NCI-H345 (cell line): ENCODE data around the gene TIAM1.

Experiments used
- DNase-seq: peaks from one replicate; lab custom pipeline; 2025; lab: John Stamatoyannopoulos, UW

TIAM1 gene

GRCh38 chr21:31343680-31344480, at the start of gene TIAM1:
Gene TIAM1, minus strand, starts transcription at chr21:31344261. Its CDS starts 77,289 bp downstream, at chr21:31266972.
- no peak for DNase-seq

DNA sequence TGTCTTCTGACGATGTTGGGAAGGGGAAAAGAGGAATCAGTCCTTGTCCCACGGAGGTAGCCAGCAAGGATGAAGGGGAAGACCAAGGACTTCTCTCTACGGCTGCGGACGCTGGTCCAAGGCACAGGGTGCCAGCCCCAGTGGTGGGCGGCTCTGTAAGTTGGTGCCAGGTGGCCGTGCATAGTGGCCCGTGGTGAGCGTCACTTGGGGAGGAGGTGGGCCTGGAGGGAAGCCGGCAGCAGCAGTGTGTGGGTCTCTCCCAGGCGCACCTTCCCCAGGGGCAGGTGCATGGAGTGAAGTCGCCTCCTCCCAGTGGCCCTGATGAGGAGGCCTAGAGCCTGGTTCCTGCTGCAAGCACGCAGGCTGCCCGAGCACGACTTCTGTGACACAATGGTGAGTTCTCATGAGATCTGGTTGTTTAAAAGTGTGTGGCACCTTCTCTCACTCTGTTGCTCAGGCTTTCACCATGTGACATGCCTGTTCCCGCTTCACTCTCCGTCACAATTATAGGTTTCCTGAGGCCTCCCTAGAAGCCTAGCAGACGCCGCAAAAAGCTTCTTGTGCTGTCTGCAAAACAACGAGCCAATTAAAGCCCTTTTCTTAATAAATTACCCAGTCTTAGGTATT, 43.6 kb upstream of the TIAM1 start:
- DNase-seq: no peak

GRCh38 chr21:31386006-31386405, 41.9 kb upstream of the TIAM1 start:
- DNase-seq: no peak

GRCh38 chr21:31383770-31384169, 39.7 kb upstream of the TIAM1 start:
- no peak for DNase-seq

GRCh38 chr21:31382060-31382459, 38.0 kb upstream of the TIAM1 start:
- DNase-seq: no peak

DNA sequence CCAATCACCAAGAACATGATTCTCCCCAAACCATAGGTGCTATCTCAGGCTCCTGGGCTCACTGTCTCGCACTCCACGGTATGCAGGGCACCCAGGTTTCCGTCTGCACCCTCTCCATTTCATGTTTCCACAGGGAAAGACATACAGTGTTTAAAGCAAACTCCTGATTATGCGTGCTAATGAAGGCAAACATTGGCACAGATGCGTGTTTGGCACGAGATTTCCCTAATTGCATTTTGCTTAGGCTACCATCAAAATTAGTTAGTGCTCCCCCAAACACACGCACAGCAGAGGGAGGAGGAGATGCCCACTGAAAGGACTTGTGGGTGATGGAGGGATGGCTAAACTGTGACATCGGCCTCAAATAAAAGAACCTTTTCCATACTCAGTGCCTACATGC, 32.2 kb upstream of the TIAM1 start:
- DNase-seq: no peak

- no peak for DNase-seq
These were observed 30.3 kb upstream of the TIAM1 start for GRCh38 chr21:31374395-31374794.

DNA sequence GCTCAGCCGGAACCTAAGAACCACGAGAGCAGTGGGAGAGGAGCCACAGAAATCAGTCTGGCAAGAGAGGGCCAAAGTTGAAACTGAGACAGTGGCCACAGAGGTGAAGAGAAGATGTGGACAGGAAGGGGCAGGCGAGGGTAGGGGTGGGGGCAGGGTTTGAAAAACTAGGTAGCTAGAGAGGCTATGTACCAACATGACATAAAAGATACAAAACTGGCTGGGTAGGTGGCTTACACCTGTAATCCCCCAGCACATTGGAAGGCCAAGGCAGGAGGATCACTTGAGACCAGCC, 28.4 kb upstream of the TIAM1 start:
- no peak for DNase-seq

GRCh38 chr21:31371715-31372470, 27.8 kb upstream of the TIAM1 start:
- DNase-seq: no peak

DNA sequence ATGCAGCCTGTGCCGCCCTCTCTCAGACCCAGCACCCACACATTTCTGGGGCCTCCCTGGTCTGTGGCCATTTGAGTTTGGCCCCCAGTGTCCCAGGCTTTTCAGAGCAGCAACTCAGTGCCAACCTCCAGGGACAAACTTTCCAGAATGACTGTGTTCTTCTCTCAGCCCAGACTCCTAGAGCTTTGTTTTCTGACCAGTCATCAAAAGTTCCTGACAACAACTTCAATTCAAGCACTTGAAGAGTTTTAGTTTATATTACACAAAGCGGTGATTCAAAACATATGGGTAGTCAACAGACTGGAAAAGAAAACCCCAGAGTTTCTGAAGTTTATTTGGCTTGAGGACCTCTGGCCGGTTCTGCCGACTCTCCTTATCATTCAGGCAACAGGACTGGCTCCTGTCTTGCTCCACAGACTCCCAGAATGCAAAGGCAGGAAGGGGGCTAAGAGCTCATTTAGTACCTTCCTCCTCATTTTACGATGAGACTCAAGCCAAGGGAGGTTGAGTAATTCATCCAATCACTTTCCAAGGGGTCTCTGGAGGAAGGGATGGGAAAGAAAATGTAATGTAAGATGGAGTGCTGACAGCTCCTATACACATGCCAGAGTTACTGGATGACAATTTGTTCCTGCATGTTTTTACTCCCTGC, 27.0 kb upstream of the TIAM1 start:
- no peak for DNase-seq

DNA sequence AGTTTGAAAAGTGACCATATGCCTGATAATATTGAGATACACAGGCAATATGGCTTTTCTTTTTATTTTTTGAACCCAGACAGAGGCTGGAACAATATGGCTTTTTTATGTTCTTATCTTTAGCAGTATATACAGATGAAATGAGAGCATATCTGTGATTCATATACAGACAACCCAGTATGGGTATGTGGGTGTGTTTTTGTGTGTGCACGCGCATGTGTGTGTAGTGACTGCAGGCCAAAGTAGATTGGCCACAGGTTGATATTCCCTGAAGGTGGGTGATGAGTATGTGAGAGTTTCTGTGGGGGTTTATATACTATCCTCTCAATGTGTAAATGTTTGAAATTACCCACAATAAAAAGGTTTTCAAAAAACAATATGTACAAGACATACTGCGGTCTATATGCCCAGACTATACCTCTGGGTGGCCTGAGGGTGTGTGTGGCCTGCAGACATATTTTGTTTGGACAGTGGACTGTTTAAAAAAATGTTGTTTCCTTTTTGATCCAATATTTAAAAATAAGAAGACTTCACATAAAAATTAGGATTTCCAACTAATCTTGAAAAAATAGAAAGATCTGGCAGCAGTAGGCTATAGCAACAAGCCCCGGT, 26.3 kb upstream of the TIAM1 start:
- DNase-seq: no peak

- DNase-seq: no peak
These were observed 24.3 kb upstream of the TIAM1 start for GRCh38 chr21:31368361-31368760.

- DNase-seq: no peak
These were observed 23.7 kb upstream of the TIAM1 start for GRCh38 chr21:31367801-31368200.

DNA sequence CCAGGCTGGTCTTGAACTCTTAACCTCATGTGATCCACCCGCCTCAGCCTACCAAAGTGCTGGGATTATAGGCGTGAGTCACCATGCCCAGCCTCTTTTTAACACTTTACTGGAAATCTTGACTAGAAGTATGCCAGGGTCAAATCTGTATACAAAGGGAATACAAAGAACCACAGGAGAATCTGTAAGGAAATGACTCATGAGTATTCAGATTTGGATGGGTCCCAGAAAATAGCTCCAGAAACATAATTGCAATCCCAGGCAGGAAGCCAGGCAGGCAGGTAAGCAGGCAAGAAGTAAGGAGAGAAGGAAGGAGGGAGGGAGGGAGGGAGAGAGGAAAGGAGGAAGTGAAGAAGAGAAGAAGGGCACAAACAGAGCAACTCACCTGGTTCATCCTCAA, 22.8 kb upstream of the TIAM1 start:
- no peak for DNase-seq

GRCh38 chr21:31364253-31364945, 20.3 kb upstream of the TIAM1 start:
- DNase-seq: no peak

- no peak for DNase-seq
These were observed 19.7 kb upstream of the TIAM1 start for GRCh38 chr21:31363720-31364119.

GRCh38 chr21:31360717-31361116, 16.7 kb upstream of the TIAM1 start:
- no peak for DNase-seq

DNA sequence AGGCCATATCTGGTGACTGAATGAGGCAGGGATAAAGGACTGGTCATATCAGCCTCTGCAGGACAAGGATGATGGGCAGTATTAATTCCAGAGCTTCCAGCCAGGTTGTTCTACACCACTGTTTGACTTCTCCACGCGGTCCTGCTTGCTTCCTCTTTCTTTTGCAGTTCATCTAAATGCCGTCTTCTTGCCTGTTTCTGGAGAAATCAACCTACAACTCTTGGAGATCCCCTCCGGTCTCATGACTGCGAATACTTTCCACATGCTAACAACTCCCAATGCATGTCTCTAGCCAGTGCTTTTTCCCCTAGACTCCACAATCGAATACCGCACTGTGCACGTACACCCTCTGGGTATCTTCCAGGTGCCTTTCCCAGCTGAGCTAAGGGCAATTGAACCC, 14.1 kb upstream of the TIAM1 start:
- no peak for DNase-seq

GRCh38 chr21:31356440-31356839, 12.4 kb upstream of the TIAM1 start:
- no peak for DNase-seq

- DNase-seq: no peak
These were observed 10.8 kb upstream of the TIAM1 start for GRCh38 chr21:31354604-31355443.

GRCh38 chr21:31354122-31354521, 10.1 kb upstream of the TIAM1 start:
- DNase-seq: no peak
